RPMI7951 (cell line): Measurements from ENCODE around the gene DPF3. TPM values are rescaled to one million over a fixed set of nuclear protein-coding genes. Genes with fewer than 3 reads are reported as not detected.
A peak's percentile ranks its signal among the peaks of the same experiment; 100 is the strongest.

Experiments
- DNase-seq: peaks from one replicate; pipeline ENCODE4 v3.0.0-alpha.2; 2012; ENCODE audit warnings: low read depth
- total RNA-seq: library from RNA; depleted of rRNA; stranded (reverse); fragments of >200 nt; shearing (Covaris generic); gene quantifications from 2 replicates; pipeline ENCODE4 v1.2.3, GENCODE V29; 2014

The DPF3 gene
- total RNA-seq, 1 experiment from 2014 or later = 6.5 TPM

- DNase-seq = no peak
Observed at GRCh38 chr14:72600551-72601330, 293.2 kb downstream of the DPF3 start.

- no peak for DNase-seq
Observed at GRCh38 chr14:72599579-72600470, 294.1 kb downstream of the DPF3 start.

DNA sequence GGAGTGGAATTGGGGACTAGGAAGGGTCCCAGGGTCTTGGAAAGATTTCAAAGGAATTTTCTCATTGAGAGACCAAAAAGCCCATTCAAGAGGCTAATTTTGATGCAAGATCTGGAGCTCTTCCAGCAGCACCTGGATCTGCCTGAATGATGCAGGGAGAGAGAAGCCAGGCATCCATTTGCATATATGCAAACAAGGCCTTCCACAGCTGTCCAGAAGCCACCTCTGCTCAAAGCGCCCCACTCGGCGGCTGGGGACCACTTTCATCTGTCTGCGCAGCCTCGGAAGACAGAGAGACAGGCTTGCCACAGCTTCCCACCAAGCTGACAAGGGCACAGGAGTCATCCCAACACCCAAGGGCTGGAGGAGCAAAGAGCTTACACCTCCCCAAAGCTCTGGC lies 295.6 kb downstream of the DPF3 start:
- no peak for DNase-seq

- DNase-seq = no peak
Observed at GRCh38 chr14:72597252-72598233, 296.4 kb downstream of the DPF3 start.

DNA sequence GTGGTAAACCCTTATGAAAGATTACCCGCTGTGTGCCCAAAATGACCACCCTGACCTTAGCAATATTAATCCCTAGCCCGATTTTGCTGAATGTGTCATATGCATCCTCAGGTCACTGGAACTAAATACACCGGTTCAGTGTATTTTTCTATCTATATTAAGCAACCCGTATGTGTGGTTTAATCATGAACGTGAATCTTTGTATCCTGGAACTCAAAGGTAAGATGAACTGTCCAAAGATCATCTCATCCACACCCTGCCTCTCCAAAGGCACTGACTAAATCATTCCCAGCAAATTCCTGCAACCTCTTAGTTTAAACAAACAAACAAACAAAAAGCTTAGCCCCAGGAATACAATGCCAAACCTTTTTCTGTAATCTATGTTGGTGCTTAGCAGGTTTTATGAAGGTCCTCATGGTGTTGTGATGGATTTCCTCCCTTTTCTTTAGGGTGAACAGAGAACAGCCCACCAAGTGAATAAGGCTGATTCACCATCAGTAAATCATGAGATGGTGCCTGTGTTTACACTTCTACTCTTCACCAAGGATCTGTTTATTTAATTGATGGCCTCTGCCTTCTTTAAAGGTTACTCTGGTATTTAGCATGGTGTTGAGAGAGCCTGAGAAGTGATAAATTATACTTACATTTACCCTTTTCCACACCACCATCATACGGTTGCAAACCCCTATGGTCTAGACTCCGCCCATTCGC lies 298.6 kb downstream of the DPF3 start:
- DNase-seq = no peak

- DNase-seq = no peak
Observed at GRCh38 chr14:72594099-72594901, 299.6 kb downstream of the DPF3 start.

- DNase-seq = no peak
Observed at GRCh38 chr14:72591391-72591790, 302.5 kb downstream of the DPF3 start.

- no peak for DNase-seq
Observed at GRCh38 chr14:72590577-72590976, 303.3 kb downstream of the DPF3 start.

GRCh38 chr14:72589652-72590051 lies 304.2 kb downstream of the DPF3 start:
- no peak for DNase-seq

GRCh38 chr14:72588521-72588920 lies 305.4 kb downstream of the DPF3 start:
- no peak for DNase-seq

- DNase-seq = no peak
Observed at GRCh38 chr14:72583316-72584272, 310.3 kb downstream of the DPF3 start.

DNA sequence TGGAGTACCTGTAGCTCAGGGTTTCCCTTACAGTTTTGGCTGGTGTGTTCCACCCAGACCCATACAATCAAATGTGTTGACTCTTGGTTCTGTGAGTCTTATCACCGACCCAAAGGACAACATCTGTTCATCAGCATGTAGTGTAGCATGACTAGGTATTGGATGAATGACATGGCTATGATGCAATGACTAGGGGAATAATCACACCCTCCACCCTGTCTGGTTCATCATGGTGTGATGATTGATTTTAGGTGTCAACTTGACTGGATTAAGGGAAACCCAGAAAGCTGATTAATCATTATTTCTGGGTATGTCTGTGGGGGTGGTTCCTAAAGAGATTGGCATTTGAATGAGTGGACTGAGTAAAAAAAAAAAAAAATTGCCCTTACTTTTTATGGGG lies 311.3 kb downstream of the DPF3 start:
- DNase-seq = no peak

DNA sequence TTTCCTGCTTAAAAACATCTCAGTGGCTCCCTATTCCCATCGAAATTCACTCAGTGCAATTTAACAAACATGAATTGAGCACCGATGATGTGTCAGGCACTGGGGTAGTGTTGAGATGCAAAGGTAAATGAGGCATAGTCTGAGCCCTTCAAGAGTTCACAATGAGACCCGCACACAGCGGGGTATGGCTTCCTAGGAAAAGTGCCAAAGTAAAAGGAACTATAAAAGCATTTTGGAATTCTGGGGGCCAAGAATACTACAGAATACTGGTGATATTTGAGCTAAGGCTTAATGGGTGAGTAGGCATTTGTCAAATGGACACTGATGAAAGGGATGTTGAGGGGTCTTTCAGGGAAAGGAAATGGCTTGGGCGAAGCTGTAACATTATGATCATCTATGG lies 315.4 kb downstream of the DPF3 start:
- DNase-seq = no peak

DNA sequence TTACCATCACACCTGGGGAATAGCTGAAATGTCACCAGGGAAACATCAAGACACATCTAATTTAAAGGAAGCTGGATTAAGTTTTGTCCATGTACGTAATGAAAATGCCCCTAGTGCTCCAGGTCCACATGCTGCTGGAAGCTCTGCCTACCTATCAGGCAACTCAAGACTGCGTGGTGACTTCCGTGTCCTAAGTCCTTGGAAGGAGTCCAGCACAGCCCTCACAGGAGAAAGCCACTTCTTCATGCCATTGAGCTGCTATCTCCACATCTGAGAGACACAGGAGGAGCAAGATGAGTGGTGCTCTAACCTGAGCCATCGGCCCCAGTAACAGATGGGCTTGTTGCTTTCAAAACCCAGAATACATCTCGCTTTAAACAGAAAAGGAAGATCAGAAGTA lies 316.4 kb downstream of the DPF3 start:
- no peak for DNase-seq

- no peak for DNase-seq
Observed at GRCh38 chr14:72576258-72576657, 317.6 kb downstream of the DPF3 start.

DNA sequence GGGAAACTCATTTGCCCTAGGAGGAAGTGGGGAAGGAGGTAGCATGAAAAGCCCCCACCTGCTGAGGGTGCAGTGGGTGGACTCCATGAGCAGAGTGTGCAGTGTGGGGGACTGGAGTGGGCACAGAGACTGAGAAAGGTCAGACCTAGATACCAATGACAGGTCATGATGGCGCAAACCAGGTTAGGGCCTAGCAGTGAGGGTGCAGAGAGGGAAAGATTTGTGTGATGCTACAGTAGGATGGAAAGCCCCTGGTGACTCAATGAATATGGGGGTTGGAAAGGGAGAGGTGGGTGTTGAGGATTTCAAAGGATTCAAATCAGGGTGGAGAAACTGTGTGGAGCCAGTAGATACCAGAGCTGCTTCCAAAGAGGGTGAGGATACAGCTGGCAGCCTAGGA lies 319.2 kb downstream of the DPF3 start:
- no peak for DNase-seq

GRCh38 chr14:72573725-72574417 lies 320.0 kb downstream of the DPF3 start:
- peak; percentile 16 for DNase-seq
